Stimulated activated CD8-positive, alpha-beta memory T cell treated with anti-CD3 and anti-CD28 coated beads, Interleukin-4, amount 100 ng/mL, for 48 hours (primary cell): ENCODE measurements around the gene PRDM9.
"Not testable (repeated sequence)": the region's sequence is repeated elsewhere in the genome, so short reads cannot be mapped to it uniquely, and the experiment has no call there.

ENCODE experiments used
- DNase-seq: peaks from one replicate; pipeline ENCODE4 v3.0.0-alpha.2; 2020

Gene PRDM9

GRCh38 chr5:23507278-23507685 lies at the start of gene PRDM9:
Gene PRDM9 (plus strand): TSS chr5:23507609. CDS start chr5:23509034, 1,425 bp downstream.
- peak; percentile 26 for DNase-seq

GRCh38 chr5:23457780-23458179 lies 49.6 kb upstream of the PRDM9 start:
- no peak for DNase-seq

GRCh38 chr5:23459214-23459613 lies 48.2 kb upstream of the PRDM9 start:
- no peak for DNase-seq

GRCh38 chr5:23461576-23461975 lies 45.8 kb upstream of the PRDM9 start:
- DNase-seq = no peak

- DNase-seq = no peak
Observed at GRCh38 chr5:23466401-23466912, 41.0 kb upstream of the PRDM9 start.

GRCh38 chr5:23468658-23469057 lies 38.8 kb upstream of the PRDM9 start:
- no peak for DNase-seq

- no peak for DNase-seq
Observed at GRCh38 chr5:23473915-23474314, 33.5 kb upstream of the PRDM9 start.

- no peak for DNase-seq
Observed at GRCh38 chr5:23474315-23474714, 33.1 kb upstream of the PRDM9 start.

GRCh38 chr5:23476580-23476979 lies 30.8 kb upstream of the PRDM9 start:
- no peak for DNase-seq

- DNase-seq = no peak
Observed at GRCh38 chr5:23482642-23483041, 24.8 kb upstream of the PRDM9 start.

GRCh38 chr5:23483090-23483489 lies 24.3 kb upstream of the PRDM9 start:
- no peak for DNase-seq

- DNase-seq = no peak
Observed at GRCh38 chr5:23484096-23484495, 23.3 kb upstream of the PRDM9 start.

GRCh38 chr5:23486227-23486626 lies 21.2 kb upstream of the PRDM9 start:
- not testable (repeated sequence) for DNase-seq

GRCh38 chr5:23490993-23491392 lies 16.4 kb upstream of the PRDM9 start:
- DNase-seq = no peak

GRCh38 chr5:23494558-23494957 lies 12.9 kb upstream of the PRDM9 start:
- no peak for DNase-seq

- no peak for DNase-seq
Observed at GRCh38 chr5:23496576-23496975, 10.8 kb upstream of the PRDM9 start.

GRCh38 chr5:23506329-23507236 lies 826 bp upstream of the PRDM9 start:
- DNase-seq = no peak

- not testable (repeated sequence) for DNase-seq
Observed at GRCh38 chr5:23510434-23510833, 3.0 kb downstream of the PRDM9 start.

GRCh38 chr5:23522553-23522952 lies 15.1 kb downstream of the PRDM9 start:
- DNase-seq = no peak

- no peak for DNase-seq
Observed at GRCh38 chr5:23523031-23523430, 15.6 kb downstream of the PRDM9 start.

GRCh38 chr5:23523998-23524397 lies 16.6 kb downstream of the PRDM9 start:
- DNase-seq = no peak

- no peak for DNase-seq
Observed at GRCh38 chr5:23525751-23526150, 18.3 kb downstream of the PRDM9 start.

GRCh38 chr5:23526616-23527015 lies 19.2 kb downstream of the PRDM9 start:
- not testable (repeated sequence) for DNase-seq

- DNase-seq = not testable (repeated sequence)
Observed at GRCh38 chr5:23527216-23527920, 20.0 kb downstream of the PRDM9 start.
